Kidney capillary endothelial cell (primary cell): ENCODE measurements around the gene TRAPPC11.
"Not testable (repeated sequence)": the region's sequence is repeated elsewhere in the genome, so short reads cannot be mapped to it uniquely, and the experiment has no call there.

ENCODE experiments used
- DNase-seq: peaks from one replicate; pipeline ENCODE4 v3.0.0-alpha.2; 2018; ENCODE audit warnings: low spot score

Gene TRAPPC11

GRCh38 chr4:183659029-183659871, at the start of gene TRAPPC11, which contains the start of gene RWDD4:
TRAPPC11 (plus strand) TSS chr4:183659293; CDS start chr4:183663868, 4,575 bp downstream.
RWDD4 (minus strand) TSS chr4:183659185; CDS start chr4:183658952, 233 bp downstream.
- DNase-seq: peak; percentile 96

- no peak for DNase-seq
These were observed 49.1 kb upstream of the TRAPPC11 start for GRCh38 chr4:183610033-183610432.

GRCh38 chr4:183610613-183611012, 48.5 kb upstream of the TRAPPC11 start:
- no peak for DNase-seq

- DNase-seq: no peak
These were observed 47.8 kb upstream of the TRAPPC11 start for GRCh38 chr4:183611210-183611830.

- no peak for DNase-seq
These were observed 46.5 kb upstream of the TRAPPC11 start for GRCh38 chr4:183612329-183613250.

- no peak for DNase-seq
These were observed 42.0 kb upstream of the TRAPPC11 start for GRCh38 chr4:183617075-183617474.

GRCh38 chr4:183618681-183619080, 40.4 kb upstream of the TRAPPC11 start:
- DNase-seq: no peak

- no peak for DNase-seq
These were observed 38.7 kb upstream of the TRAPPC11 start for GRCh38 chr4:183620421-183620820.

GRCh38 chr4:183621875-183622274, 37.2 kb upstream of the TRAPPC11 start:
- DNase-seq: no peak

GRCh38 chr4:183624548-183624947, 34.5 kb upstream of the TRAPPC11 start:
- no peak for DNase-seq

GRCh38 chr4:183626168-183626567, 32.9 kb upstream of the TRAPPC11 start:
- no peak for DNase-seq

- DNase-seq: not testable (repeated sequence)
These were observed 31.8 kb upstream of the TRAPPC11 start for GRCh38 chr4:183627286-183627685.

- no peak for DNase-seq
These were observed 31.0 kb upstream of the TRAPPC11 start for GRCh38 chr4:183627979-183628588.

GRCh38 chr4:183631577-183632198, 27.4 kb upstream of the TRAPPC11 start:
- no peak for DNase-seq

- DNase-seq: no peak
These were observed 26.4 kb upstream of the TRAPPC11 start for GRCh38 chr4:183632689-183633088.

- no peak for DNase-seq
These were observed 25.4 kb upstream of the TRAPPC11 start for GRCh38 chr4:183633476-183634400.

- DNase-seq: no peak
These were observed 23.8 kb upstream of the TRAPPC11 start for GRCh38 chr4:183635321-183635720.

- no peak for DNase-seq
These were observed 23.4 kb upstream of the TRAPPC11 start for GRCh38 chr4:183635741-183636140.

- no peak for DNase-seq
These were observed 22.6 kb upstream of the TRAPPC11 start for GRCh38 chr4:183636503-183636902.

GRCh38 chr4:183636923-183637322, 22.2 kb upstream of the TRAPPC11 start:
- no peak for DNase-seq
